Suprapubic skin (tissue), 4 donors: ENCODE data around the gene ANKMY1. TPM values are rescaled to one million over a fixed set of nuclear protein-coding genes. Genes with fewer than 3 reads are reported as not detected.
A peak's percentile ranks its signal among the peaks of the same experiment; 100 is the strongest.

Experiments used
- DNase-seq, 2 donors: peaks; one replicate each; pipeline ENCODE4 v3.0.0-alpha.2; 2019; ENCODE audit warnings: low spot score in 2 of 2
- H3K27ac ChIP-seq: fragments of 200-600 bp; sonication (generic); one replicate; pipeline ENCODE4 v1.5.1; 2019
- H3K27me3 ChIP-seq: fragments of 200-600 bp; sonication (generic); one replicate; pipeline ENCODE4 v1.5.1; 2019
- H3K36me3 ChIP-seq: fragments of 200-600 bp; sonication (generic); one replicate; pipeline ENCODE4 v1.5.1; 2019
- H3K4me1 ChIP-seq: fragments of 200-600 bp; sonication (generic); one replicate; pipeline ENCODE4 v1.5.1; 2019
- H3K4me3 ChIP-seq: fragments of 200-600 bp; sonication (generic); one replicate; pipeline ENCODE4 v1.5.1; 2019; ENCODE audit warnings: mild to moderate bottlenecking
- H3K9me3 ChIP-seq: fragments of 200-600 bp; sonication (generic); one replicate; pipeline ENCODE4 v1.5.1; 2019
- EP300 ChIP-seq: sonication (generic); formaldehyde crosslinking; IDR thresholded peaks from one replicate; pipeline ENCODE4 v1.6.1; 2017; ENCODE audit warnings: antibody characterized with exemption
- POLR2A ChIP-seq, 2 donors: fragments of 450-650 bp; IDR thresholded peaks; one replicate each; pipeline ENCODE4 v1.6.1; 2017; ENCODE audit warnings: antibody characterized with exemption in 2 of 2, mild to moderate bottlenecking in 2 of 2, moderate library complexity in 2 of 2
- POLR2AphosphoS5 ChIP-seq, 3 donors: sonication (generic); formaldehyde crosslinking; IDR thresholded peaks; one replicate each; pipeline ENCODE4 v1.6.1; 2017; ENCODE audit warnings: antibody characterized with exemption in 3 of 3
- WGBS: methylation state at CpG from one replicate; pipeline ENCODE4 v1.1.5; 2018; 5-methylcytosine and 5-hydroxymethylcytosine counted together
- total RNA-seq, 4 donors: library from RNA; depleted of rRNA; stranded (reverse); fragments of >200 nt; gene quantifications; one replicate each; pipeline ENCODE4 v1.1.0, GENCODE V29; 2016
- TF ChIP-seq, protein P1 (sequence below), 2 donors: fragments of 200-600 bp in 1 of 2; fragments of 450-650 bp in 1 of 2; sonication (generic) in 1 of 2; IDR thresholded peaks; one replicate each; pipeline ENCODE4 v1.5.1; 2016 to 2019; ENCODE audit warnings: antibody characterized with exemption in 2 of 2, mild to moderate bottlenecking in 1 of 2, moderate library complexity in 1 of 2

ANKMY1 gene
- total RNA-seq, 4 donors from 2014 or later = 12.2 to 52.1 (median 23.0) TPM

DNA sequence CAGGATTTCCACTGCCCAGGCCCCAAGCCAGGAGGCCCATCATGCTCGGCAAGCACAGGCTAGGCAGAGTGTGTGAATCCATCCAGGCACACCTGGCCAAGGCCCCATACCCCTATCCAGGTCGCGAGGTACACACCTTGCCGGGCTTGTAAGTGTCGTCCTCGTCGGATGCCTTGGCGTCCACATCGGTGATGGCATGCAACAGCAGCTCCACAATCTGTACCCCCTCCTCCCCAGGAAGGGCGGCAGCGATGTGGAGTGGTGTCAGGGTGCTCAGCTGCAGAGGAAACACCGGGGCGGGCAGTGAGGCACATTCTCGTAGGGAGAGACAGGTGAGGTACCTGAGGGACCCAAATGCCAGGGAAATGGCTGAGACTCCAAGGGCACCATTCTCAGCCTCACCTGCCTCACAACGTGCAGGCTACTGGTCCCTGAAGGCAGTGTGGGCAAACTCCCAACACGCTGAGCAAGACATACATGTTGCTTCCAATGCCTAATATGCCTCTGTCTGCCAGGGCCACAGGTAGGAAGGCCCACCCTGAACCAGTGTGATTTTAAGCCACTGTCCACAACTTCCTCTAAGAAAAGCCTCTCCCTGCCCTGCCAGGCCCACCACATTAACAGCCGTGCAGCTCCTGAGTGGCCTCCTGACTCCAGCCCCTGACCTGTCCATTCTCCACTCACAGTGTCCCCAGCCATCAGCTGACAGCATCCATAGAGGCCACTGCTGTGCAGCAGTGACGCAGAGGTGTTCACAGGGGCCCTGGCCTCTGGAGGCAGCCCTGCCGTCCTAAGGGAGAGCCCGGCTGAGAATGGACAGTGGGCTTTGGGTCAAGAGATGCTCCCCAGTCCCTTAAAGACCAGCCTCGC is 44.9 kb downstream of the ANKMY1 start:
- H3K27ac ChIP-seq = no peak overlapping the region
- peak in 1 of 2 donors; percentile 63 for DNase-seq
- TF ChIP-seq POLR2A (IDR thresholded peaks at IDR 0.05) (no peak), EP300 (no peak), POLR2AphosphoS5 (IDR thresholded peaks at IDR 0.05) (no peak)
- TF ChIP-seq, protein P1, sequence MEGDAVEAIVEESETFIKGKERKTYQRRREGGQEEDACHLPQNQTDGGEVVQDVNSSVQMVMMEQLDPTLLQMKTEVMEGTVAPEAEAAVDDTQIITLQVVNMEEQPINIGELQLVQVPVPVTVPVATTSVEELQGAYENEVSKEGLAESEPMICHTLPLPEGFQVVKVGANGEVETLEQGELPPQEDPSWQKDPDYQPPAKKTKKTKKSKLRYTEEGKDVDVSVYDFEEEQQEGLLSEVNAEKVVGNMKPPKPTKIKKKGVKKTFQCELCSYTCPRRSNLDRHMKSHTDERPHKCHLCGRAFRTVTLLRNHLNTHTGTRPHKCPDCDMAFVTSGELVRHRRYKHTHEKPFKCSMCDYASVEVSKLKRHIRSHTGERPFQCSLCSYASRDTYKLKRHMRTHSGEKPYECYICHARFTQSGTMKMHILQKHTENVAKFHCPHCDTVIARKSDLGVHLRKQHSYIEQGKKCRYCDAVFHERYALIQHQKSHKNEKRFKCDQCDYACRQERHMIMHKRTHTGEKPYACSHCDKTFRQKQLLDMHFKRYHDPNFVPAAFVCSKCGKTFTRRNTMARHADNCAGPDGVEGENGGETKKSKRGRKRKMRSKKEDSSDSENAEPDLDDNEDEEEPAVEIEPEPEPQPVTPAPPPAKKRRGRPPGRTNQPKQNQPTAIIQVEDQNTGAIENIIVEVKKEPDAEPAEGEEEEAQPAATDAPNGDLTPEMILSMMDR (IDR thresholded peaks at IDR 0.05) = no peak

DNA sequence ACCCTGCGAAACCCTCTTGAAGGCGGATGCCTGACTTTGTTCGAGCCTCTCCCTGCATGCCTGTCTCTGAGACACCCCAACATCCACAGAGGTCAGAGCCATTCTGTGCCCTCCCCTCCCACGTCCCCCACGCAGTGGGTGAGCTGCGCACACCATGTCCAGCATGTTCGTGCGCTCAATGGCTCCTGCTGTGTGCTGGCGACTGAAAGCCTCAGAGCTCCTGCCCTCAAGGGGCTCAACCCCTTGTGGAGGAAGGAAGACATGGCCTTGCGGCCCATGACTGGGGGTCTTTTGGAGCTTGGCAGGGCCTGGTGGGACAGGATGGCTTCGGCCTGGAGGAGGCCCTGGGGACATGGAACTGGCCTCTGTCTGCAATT is 45.7 kb downstream of the ANKMY1 start:
- TF ChIP-seq EP300 (no peak), POLR2A (IDR thresholded peaks at IDR 0.05) (no peak), POLR2AphosphoS5 (IDR thresholded peaks at IDR 0.05) (no peak)
- TF ChIP-seq, protein P1 (IDR thresholded peaks at IDR 0.05) = no peak
- Histone ChIP-seq H3K4me3 (no peak overlapping the region), H3K36me3 (peaks cover 17% of the 10 kb centered on the region), H3K9me3 (no peaks in the 10 kb centered on the region), H3K4me1 (peaks cover 12% of the 10 kb centered on the region), H3K27me3 (no peaks in the 10 kb centered on the region), H3K27ac (no peak overlapping the region)
- no peak for DNase-seq
- WGBS = 100% methylated on average over 11 of the region's 11 CpGs

More for the DNA sequence above, 44.9 kb downstream of the ANKMY1 start:
- no peaks in the 10 kb centered on the region for H3K9me3 ChIP-seq
- WGBS = 93% methylated on average over 19 of the region's 21 CpGs
- H3K36me3 ChIP-seq = peaks cover 17% of the 10 kb centered on the region
- H3K27me3 ChIP-seq = no peaks in the 10 kb centered on the region
- peaks cover 12% of the 10 kb centered on the region for H3K4me1 ChIP-seq
- H3K4me3 ChIP-seq = no peak overlapping the region

DNA sequence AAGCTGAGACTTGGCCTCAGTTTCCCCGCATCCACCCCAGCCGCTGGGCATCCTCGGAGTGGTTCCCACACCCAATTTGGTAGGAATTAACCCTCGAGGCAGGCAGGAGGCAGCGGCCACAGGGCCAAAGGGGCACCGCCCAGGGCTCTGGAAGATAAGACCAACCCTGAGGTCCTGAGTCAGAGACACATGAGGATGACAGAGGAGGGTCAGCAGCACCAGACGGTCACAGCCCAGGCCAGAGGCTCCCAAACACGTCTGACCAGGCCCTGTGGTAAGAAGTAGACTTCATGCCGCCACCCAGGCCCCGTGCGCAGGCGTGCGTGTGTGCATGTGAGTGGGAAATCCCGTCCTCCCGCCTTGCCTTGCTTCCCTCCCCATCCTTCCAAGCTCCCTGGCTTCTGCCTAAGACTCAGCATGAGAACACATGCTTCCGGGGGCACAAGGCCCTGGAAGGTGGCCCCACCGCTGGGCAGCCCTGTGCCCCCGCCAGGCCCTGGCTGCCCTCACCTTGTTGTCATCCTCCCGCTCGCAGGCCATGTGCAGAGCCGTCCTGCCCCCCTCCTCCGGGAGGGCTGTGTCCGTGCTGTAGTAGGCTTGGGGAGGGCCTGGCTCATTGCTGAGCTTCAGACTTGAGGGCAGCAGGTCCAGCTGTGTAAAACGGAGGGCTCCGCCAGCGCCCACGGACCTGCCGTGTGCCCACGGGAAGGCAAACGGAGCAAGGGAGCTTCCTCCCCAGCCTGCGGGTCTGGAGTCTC is 46.3 kb downstream of the ANKMY1 start:
- H3K9me3 ChIP-seq = no peaks in the 10 kb centered on the region
- H3K4me3 ChIP-seq = no peak overlapping the region
- WGBS = 98% methylated on average over 22 of the region's 31 CpGs
- no peak for TF ChIP-seq EP300
- TF ChIP-seq POLR2AphosphoS5 (IDR thresholded peaks at IDR 0.05) = no peak
- TF ChIP-seq POLR2A (IDR thresholded peaks at IDR 0.05) = no peak
- TF ChIP-seq, protein P1 (IDR thresholded peaks at IDR 0.05) = no peak
- H3K36me3 ChIP-seq = peaks cover 17% of the 10 kb centered on the region
- peak in 1 of 2 donors; percentile 70 for DNase-seq
- no peak overlapping the region for H3K27ac ChIP-seq
- no peaks in the 10 kb centered on the region for H3K27me3 ChIP-seq
- H3K4me1 ChIP-seq = peaks cover 12% of the 10 kb centered on the region

GRCh38 chr2:240510513-240511210 is 47.1 kb downstream of the ANKMY1 start:
- TF ChIP-seq, protein P1 (IDR thresholded peaks at IDR 0.05) = no peak
- H3K36me3 ChIP-seq = peaks cover 17% of the 10 kb centered on the region
- no peak overlapping the region for H3K4me3 ChIP-seq
- H3K4me1 ChIP-seq = peaks cover 12% of the 10 kb centered on the region
- no peaks in the 10 kb centered on the region for H3K27me3 ChIP-seq
- WGBS = 94% methylated on average over 12 of the region's 12 CpGs
- no peaks in the 10 kb centered on the region for H3K9me3 ChIP-seq
- DNase-seq = peak in 1 of 2 donors; percentile 55
- H3K27ac ChIP-seq = no peak overlapping the region
